Measurements from ENCODE around the gene PSPC1. TPM values are rescaled to one million over a fixed set of nuclear protein-coding genes. Genes with fewer than 3 reads are reported as not detected.

PSPC1 gene
- total and polyA plus RNA-seq, 2 experiments from 2014 or later, result 26.5 to 62.6 TPM

GRCh38 chr13:19664481-19665230, 118.1 kb downstream of the PSPC1 start:
- Histone ChIP-seq H3K27ac (no peak overlapping the region), H3K36me3 (replicated peaks; ENCODE audit: insufficient read depth, low read depth) (no peaks in the 10 kb centered on the region)

GRCh38 chr13:19663416-19663979, 119.2 kb downstream of the PSPC1 start:
- Histone ChIP-seq H4K20me1 (ENCODE audit: insufficient read depth, poor library complexity, severe bottlenecking) (no peaks in the 10 kb centered on the region), H3K27me3 (no peaks in the 10 kb centered on the region), H3K4me2 (no peak overlapping the region), H2AFZ (no peak overlapping the region), H3K9me3 (ENCODE audit: low read depth) (no peaks in the 10 kb centered on the region), H3K4me1 (ENCODE audit: insufficient read depth) (no peaks in the 10 kb centered on the region), H3K9me2 (replicated peaks; ENCODE audit: insufficient read depth) (no peaks in the 10 kb centered on the region), H3K27ac (no peak overlapping the region), H3K79me2 (no peaks in the 10 kb centered on the region), H3K36me3 (replicated peaks; ENCODE audit: insufficient read depth, low read depth) (no peaks in the 10 kb centered on the region), H3K4me3 (no peak overlapping the region)
- TF ChIP-seq CTCF (IDR thresholded peaks at IDR 0.05; ENCODE audit: poor library complexity) (no peak), EZH2phosphoT487 (IDR thresholded peaks at IDR 0.05; ENCODE audit: low read depth, severe bottlenecking, unreplicated experiment) (no peak), EZH2 (IDR thresholded peaks at IDR 0.05; ENCODE audit: borderline replicate concordance) (no peak)
- 89% methylated on average over 13 of the region's 13 CpGs for WGBS (ENCODE audit: low lambda C conversion rate, missing lambda C conversion rate)
- no peak for DNase-seq (ENCODE audit: low spot score)

More at GRCh38 chr13:19664481-19665230, 118.1 kb downstream of the PSPC1 start:
- H3K9me2 ChIP-seq (replicated peaks; ENCODE audit: insufficient read depth), result no peaks in the 10 kb centered on the region
- no peaks in the 10 kb centered on the region for H3K27me3 ChIP-seq
- H3K4me3 ChIP-seq, result no peak overlapping the region
- no peak for TF ChIP-seq EZH2 (IDR thresholded peaks at IDR 0.05; ENCODE audit: borderline replicate concordance)
- no peak for TF ChIP-seq CTCF (IDR thresholded peaks at IDR 0.05; ENCODE audit: poor library complexity)
- TF ChIP-seq EZH2phosphoT487 (IDR thresholded peaks at IDR 0.05; ENCODE audit: low read depth, severe bottlenecking, unreplicated experiment), result no peak
- H3K79me2 ChIP-seq, result no peaks in the 10 kb centered on the region
- no peaks in the 10 kb centered on the region for H3K9me3 ChIP-seq (ENCODE audit: low read depth)
- no peaks in the 10 kb centered on the region for H3K4me1 ChIP-seq (ENCODE audit: insufficient read depth)
- DNase-seq (ENCODE audit: low spot score), result no peak
- 89% methylated on average over 14 of the region's 14 CpGs for WGBS (ENCODE audit: low lambda C conversion rate, missing lambda C conversion rate)
- H4K20me1 ChIP-seq (ENCODE audit: insufficient read depth, poor library complexity, severe bottlenecking), result no peaks in the 10 kb centered on the region
- H3K4me2 ChIP-seq, result no peak overlapping the region
- no peak overlapping the region for H2AFZ ChIP-seq

DNA sequence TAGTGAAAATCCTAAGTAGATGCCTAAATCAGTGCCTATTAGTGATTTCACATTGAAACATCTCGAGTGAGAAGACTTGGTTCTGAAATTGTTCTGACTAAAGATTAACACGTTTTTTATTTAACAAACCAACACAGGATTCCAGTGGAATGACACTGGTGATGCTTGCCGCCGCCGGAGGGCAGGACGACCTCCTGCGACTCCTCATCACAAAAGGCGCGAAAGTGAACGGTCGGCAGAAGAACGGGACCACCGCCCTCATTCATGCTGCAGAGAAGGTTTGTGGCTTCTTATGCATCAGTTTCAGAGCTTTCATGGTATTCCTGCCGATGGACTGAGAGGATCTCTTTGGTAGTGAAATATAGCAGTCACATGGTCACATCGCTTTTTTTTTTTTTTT, 121.2 kb downstream of the PSPC1 start:
- H3K27ac ChIP-seq, result no peak overlapping the region
- H3K4me3 ChIP-seq, result no peak overlapping the region
- DNase-seq (ENCODE audit: low spot score), result no peak
- no peaks in the 10 kb centered on the region for H3K27me3 ChIP-seq
- TF ChIP-seq EZH2 (IDR thresholded peaks at IDR 0.05; ENCODE audit: borderline replicate concordance), result no peak
- no peak for TF ChIP-seq EZH2phosphoT487 (IDR thresholded peaks at IDR 0.05; ENCODE audit: low read depth, severe bottlenecking, unreplicated experiment)
- TF ChIP-seq CTCF (IDR thresholded peaks at IDR 0.05; ENCODE audit: poor library complexity), result no peak
- no peaks in the 10 kb centered on the region for H4K20me1 ChIP-seq (ENCODE audit: insufficient read depth, poor library complexity, severe bottlenecking)
- no peak overlapping the region for H2AFZ ChIP-seq
- WGBS (ENCODE audit: low lambda C conversion rate, missing lambda C conversion rate), result 97% methylated on average over 15 of the region's 15 CpGs
- no peaks in the 10 kb centered on the region for H3K36me3 ChIP-seq (replicated peaks; ENCODE audit: insufficient read depth, low read depth)
- H3K9me3 ChIP-seq (ENCODE audit: low read depth), result no peaks in the 10 kb centered on the region
- H3K79me2 ChIP-seq, result no peaks in the 10 kb centered on the region
- H3K4me2 ChIP-seq, result no peak overlapping the region
- H3K9me2 ChIP-seq (replicated peaks; ENCODE audit: insufficient read depth), result no peaks in the 10 kb centered on the region
- no peaks in the 10 kb centered on the region for H3K4me1 ChIP-seq (ENCODE audit: insufficient read depth)

Measured in hepatocyte (in vitro differentiated cells).